Stimulated activated CD8-positive, alpha-beta memory T cell treated with anti-CD3 and anti-CD28 coated beads, Interleukin-2, amount 100 ng/mL, for 48 hours (primary cell): ENCODE results near the gene GPATCH3.
"Not testable (repeated sequence)": the region's sequence is repeated elsewhere in the genome, so short reads cannot be mapped to it uniquely, and the experiment has no call there.

Experiments
- DNase-seq, 2 donors: peaks; one replicate each; pipeline ENCODE4 v3.0.0-alpha.2; 2020; ENCODE audit warnings: low read depth in 2 of 2

The GPATCH3 gene

GRCh38 chr1:26900001-26900814, at the start of gene GPATCH3:
Gene GPATCH3, minus strand, starts transcription at chr1:26900467. Its CDS starts 25 bp downstream, at chr1:26900442.
- DNase-seq: peak; percentile 77 to 82

- no peak for DNase-seq
Observed at GRCh38 chr1:26949926-26950319, 49.7 kb upstream of the GPATCH3 start.

GRCh38 chr1:26949266-26949925, 49.1 kb upstream of the GPATCH3 start:
- DNase-seq: no peak

GRCh38 chr1:26948725-26949057, 48.4 kb upstream of the GPATCH3 start:
- DNase-seq: not testable (repeated sequence)

GRCh38 chr1:26946270-26946669, 46.0 kb upstream of the GPATCH3 start:
- no peak for DNase-seq

GRCh38 chr1:26945728-26946127, 45.5 kb upstream of the GPATCH3 start:
- DNase-seq: no peak

GRCh38 chr1:26945138-26945537, 44.9 kb upstream of the GPATCH3 start:
- DNase-seq: no peak

- no peak for DNase-seq
Observed at GRCh38 chr1:26942656-26943055, 42.4 kb upstream of the GPATCH3 start.

GRCh38 chr1:26941311-26941710, 41.0 kb upstream of the GPATCH3 start:
- DNase-seq: no peak

GRCh38 chr1:26938659-26939025, 38.4 kb upstream of the GPATCH3 start:
- DNase-seq: no peak

GRCh38 chr1:26938004-26938658, 37.9 kb upstream of the GPATCH3 start:
- no peak for DNase-seq

GRCh38 chr1:26936823-26937222, 36.6 kb upstream of the GPATCH3 start:
- DNase-seq: no peak

GRCh38 chr1:26932531-26932930, 32.3 kb upstream of the GPATCH3 start:
- no peak for DNase-seq

- no peak for DNase-seq
Observed at GRCh38 chr1:26923711-26924110, 23.4 kb upstream of the GPATCH3 start.

- no peak for DNase-seq
Observed at GRCh38 chr1:26922901-26923300, 22.6 kb upstream of the GPATCH3 start.

GRCh38 chr1:26922431-26922729, 22.1 kb upstream of the GPATCH3 start:
- DNase-seq: no peak

GRCh38 chr1:26921540-26922430, 21.5 kb upstream of the GPATCH3 start, which contains the start of gene NUDC:
Gene NUDC, plus strand, starts transcription at chr1:26921743. Its CDS starts 106 bp downstream, at chr1:26921849.
- DNase-seq: peak; percentile 94 to 95

GRCh38 chr1:26921126-26921539, 20.9 kb upstream of the GPATCH3 start:
- no peak for DNase-seq

GRCh38 chr1:26915204-26915842, 15.1 kb upstream of the GPATCH3 start:
- DNase-seq: no peak

GRCh38 chr1:26913754-26914619, 13.7 kb upstream of the GPATCH3 start, which contains the start of gene NR0B2:
Gene NR0B2, minus strand, starts transcription at chr1:26913975. Its CDS starts 35 bp downstream, at chr1:26913940.
- no peak for DNase-seq
